ENCODE measurements around the gene GINS2. TPM values are rescaled to one million over a fixed set of nuclear protein-coding genes. Genes with fewer than 3 reads are reported as not detected.

GINS2 gene
- total and polyA plus RNA-seq, 2 donors (not counting 3 experiments of a cell fraction or from before 2014, with no cell fraction given) = 10.4 to 24.1 TPM

GRCh38 chr16:85662482-85662812, 26.3 kb downstream of the GINS2 start:
- no peak overlapping the region for H3K27ac ChIP-seq (ENCODE audit: insufficient read depth, low read depth, low read length)
- no peaks in the 10 kb centered on the region for H3K9me1 ChIP-seq (replicated peaks; ENCODE audit: control insufficient read depth, extremely low read depth, insufficient read depth, low read length)
- no peak for DNase-seq (ENCODE audit: low read depth, low spot score)
- H3K9me3 ChIP-seq (replicated peaks; ENCODE audit: control insufficient read depth, insufficient read depth, low read length) = no peaks in the 10 kb centered on the region
- peaks cover 0 to 3% of the 10 kb centered on the region in 2 experiments for H3K36me3 ChIP-seq (ENCODE audit: control insufficient read depth in 2 of 2, extremely low read depth in 1 of 2, insufficient read depth in 2 of 2, low read length in 2 of 2)
- H3K27me3 ChIP-seq (ENCODE audit: control insufficient read depth in 2 of 2, insufficient read depth in 2 of 2, low read length in 2 of 2) = no peaks in the 10 kb centered on the region
- dilution Hi-C loops (cut with MboI; ENCODE audit: extremely low pct_ligation_motif_present, low sequenced_read_pairs) = no loop called here
- ChIA-PET CTCF (interaction anchor here (8.2 kb wide), 1 partner anchor 56 kb away, joined by 119 read pairs; no protein-coding TSS in a partner anchor), POLR2A (no interaction called here)
- intact Hi-C loops (cut with micrococcal nuclease) = no loop called here
- no peak overlapping the region for H2AFZ ChIP-seq (ENCODE audit: low read depth, low read length)
- FAIRE-seq = no peak
- no peak overlapping the region for H3K9ac ChIP-seq (replicated peaks; ENCODE audit: extremely low read depth, insufficient read depth, low read length)
- no TSS peak for BruUV-seq (replicated peaks)
- no peak overlapping the region for H3K4me3 ChIP-seq (replicated peaks in 1 of 3; ENCODE audit: insufficient read depth in 1 of 3, low read depth in 1 of 3, low read length in 3 of 3)
- no peaks in the 10 kb centered on the region for H3K4me1 ChIP-seq (ENCODE audit: control insufficient read depth, extremely low read depth, insufficient read depth, low read length)
- H3K4me2 ChIP-seq (ENCODE audit: insufficient read depth, low read length) = no peak overlapping the region
- TF ChIP-seq EZH2 (IDR thresholded peaks at IDR 0.05; ENCODE audit: borderline replicate concordance, low read depth, low read length, severe bottlenecking) = no peak
- no peak for TF ChIP-seq POLR2A (IDR thresholded peaks at IDR 0.05; ENCODE audit: low read depth, low read length)
- no peak for TF ChIP-seq POLR2AphosphoS5 (IDR thresholded peaks at IDR 0.05; ENCODE audit: insufficient read depth, low read depth, low read length)
- no peak for TF ChIP-seq FOS (IDR thresholded peaks at IDR 0.05; ENCODE audit: borderline replicate concordance, insufficient read depth, low read length)
- TF ChIP-seq GATA2 (IDR thresholded peaks at IDR 0.05; ENCODE audit: insufficient read depth, insufficient read length, low read depth, low read length) = no peak
- no peak for TF ChIP-seq MYC (IDR thresholded peaks at IDR 0.05; ENCODE audit: low read depth, low read length)
- no peak for TF ChIP-seq CTCF (IDR thresholded peaks at IDR 0.05; ENCODE audit: extremely low read depth in 1 of 2, insufficient read depth in 1 of 2, low read depth in 1 of 2, low read length in 2 of 2)
- no peak for TF ChIP-seq JUN (IDR thresholded peaks at IDR 0.05; ENCODE audit: borderline replicate concordance, insufficient read depth, insufficient read length, low read depth)
- TF ChIP-seq MAX (IDR thresholded peaks at IDR 0.05; ENCODE audit: insufficient read depth, insufficient read length) = no peak
- H4K20me1 ChIP-seq (replicated peaks; ENCODE audit: control insufficient read depth, extremely low read depth, insufficient read depth, low read length) = no peaks in the 10 kb centered on the region
- no peaks in the 10 kb centered on the region for H3K79me2 ChIP-seq (ENCODE audit: control insufficient read depth, insufficient read depth, low read length)

All from endothelial cell of umbilical vein (primary cell).